CD4-positive, alpha-beta T cell treated with Interleukin-2 at 100 ng/mL for 4 hours (primary cell): ENCODE measurements around the gene MAFG.

Experiments
- DNase-seq: peaks from one replicate; pipeline ENCODE4 v3.0.0-alpha.2; 2020; ENCODE audit warnings: low spot score

The MAFG gene

DNA sequence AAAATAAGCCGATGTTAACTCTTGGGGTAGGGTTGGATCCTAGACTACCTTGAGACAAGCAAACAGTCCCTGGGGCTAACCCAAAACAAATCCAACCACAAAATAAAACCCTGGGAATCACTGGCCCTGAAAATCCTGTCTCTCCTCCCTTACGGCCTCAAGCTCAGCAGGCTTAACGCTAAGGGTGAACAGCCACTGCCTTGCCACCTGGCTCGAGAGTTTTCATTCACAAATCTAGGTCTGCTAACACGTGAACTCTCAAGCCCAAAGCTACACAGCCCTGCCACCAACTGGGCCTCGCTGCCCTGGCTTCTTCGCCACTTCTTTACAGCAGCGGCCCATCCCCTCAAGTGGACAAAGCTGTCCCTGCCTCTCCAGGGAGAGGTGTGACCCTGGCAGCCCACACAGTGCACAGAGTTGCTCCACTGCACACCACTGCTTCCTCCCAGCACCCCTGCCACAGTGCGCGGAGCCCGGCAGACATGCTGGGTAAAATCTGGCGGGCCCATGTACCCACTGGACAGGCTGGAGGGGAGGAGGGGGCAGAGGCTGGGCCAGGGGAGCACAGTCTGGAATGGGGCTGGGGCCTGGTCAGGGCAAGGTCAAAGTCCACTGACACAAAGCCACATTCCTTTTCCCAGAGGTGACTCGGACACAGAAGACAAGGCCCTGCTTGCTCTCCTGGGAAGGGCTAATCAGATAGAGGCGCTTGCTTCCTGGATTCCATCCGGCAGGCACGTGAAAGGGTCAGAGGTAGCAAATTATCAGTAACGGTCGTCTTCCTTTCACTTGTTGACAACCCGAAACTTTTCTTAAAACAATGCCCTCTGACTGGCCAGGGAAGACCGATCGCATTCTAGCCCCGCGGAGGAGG lies 17.3 kb downstream of the MAFG start:
- DNase-seq = no peak

DNA sequence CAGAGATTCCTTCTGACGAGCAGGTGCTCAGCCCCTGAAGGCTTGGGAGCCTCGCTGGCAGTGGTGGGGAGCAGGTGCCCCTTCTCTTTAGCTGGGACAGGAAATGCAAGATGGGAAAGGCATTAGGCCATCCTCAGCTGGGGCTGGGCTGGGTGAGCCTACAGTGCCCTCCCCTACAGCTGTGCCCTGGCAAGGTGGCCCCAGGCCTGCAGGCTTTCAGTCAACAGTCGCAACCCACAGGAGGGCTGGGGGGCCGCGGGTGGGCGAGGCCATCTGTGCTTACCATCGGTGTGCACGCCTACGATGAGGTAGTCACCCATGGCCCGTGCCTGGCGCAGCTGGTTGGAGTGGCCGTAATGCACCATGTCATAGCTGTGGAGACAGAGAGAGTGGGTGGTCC lies 18.3 kb downstream of the MAFG start:
- DNase-seq = no peak

DNA sequence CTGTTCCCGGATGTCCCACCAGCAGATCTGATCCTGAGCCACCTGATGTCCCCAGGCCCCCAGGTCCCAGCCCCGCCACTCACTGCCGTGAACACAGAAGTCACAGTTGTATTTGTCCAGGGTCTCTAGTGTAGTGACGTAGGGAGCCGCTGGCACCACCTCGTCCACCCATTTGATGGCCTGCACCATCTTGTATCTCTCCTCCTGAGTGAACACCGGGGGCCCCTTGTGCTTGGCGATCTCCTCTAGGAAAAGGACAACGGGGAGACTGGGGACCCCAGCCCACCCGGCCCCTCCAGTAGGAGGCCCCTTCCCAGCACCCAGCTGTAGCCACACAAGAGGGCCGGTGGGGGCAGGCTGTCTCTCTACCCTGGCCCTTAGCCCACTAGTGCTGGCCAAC lies 18.7 kb downstream of the MAFG start:
- DNase-seq = no peak

- no peak for DNase-seq
Measured at GRCh38 chr17:81907219-81908145, 20.1 kb downstream of the MAFG start.

- DNase-seq = no peak
Measured at GRCh38 chr17:81906476-81907218, 20.9 kb downstream of the MAFG start.

- no peak for DNase-seq
Measured at GRCh38 chr17:81905993-81906392, 21.5 kb downstream of the MAFG start.

GRCh38 chr17:81905424-81905875 lies 22.1 kb downstream of the MAFG start:
- DNase-seq = no peak

DNA sequence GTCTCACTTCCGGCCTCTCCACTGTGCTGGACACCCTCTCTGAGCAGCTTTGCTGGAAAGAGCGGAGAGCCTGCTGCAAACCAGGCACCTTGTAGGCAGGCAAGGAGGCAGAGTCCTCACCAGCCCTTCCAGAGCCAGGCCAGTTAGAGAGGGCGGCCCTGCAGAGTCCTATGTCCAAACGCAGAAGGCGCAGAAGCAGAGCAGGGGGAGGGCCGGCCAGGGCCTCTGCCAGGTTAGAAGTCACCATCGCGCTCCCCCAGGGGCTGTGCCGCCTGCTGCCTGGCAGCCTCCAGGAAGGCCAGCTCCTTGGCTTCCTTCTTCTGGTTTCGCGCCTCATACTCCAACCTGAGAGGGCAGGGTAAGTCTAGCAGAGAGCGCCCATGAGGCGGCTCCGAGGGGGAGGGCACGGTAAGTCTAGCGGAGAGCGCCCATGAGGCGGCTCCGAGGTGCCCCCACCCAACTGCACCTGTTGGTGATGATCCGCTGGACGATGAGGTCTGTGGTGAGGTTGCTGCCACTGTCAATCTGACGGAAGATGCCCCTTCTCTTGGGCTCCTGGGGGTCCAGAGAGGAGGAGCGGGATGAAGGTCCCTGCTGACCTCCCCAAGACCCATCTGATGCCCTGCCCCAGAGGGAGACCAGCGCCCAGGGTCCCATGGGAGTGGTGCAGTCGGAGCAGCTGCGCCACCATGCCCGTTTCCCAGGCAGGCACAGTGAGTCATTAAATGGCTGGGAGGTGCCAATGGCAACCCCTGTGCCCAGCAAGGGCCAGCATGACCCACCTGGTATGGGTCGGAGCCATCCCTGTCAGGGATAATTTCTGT lies 22.7 kb downstream of the MAFG start:
- DNase-seq = no peak

DNA sequence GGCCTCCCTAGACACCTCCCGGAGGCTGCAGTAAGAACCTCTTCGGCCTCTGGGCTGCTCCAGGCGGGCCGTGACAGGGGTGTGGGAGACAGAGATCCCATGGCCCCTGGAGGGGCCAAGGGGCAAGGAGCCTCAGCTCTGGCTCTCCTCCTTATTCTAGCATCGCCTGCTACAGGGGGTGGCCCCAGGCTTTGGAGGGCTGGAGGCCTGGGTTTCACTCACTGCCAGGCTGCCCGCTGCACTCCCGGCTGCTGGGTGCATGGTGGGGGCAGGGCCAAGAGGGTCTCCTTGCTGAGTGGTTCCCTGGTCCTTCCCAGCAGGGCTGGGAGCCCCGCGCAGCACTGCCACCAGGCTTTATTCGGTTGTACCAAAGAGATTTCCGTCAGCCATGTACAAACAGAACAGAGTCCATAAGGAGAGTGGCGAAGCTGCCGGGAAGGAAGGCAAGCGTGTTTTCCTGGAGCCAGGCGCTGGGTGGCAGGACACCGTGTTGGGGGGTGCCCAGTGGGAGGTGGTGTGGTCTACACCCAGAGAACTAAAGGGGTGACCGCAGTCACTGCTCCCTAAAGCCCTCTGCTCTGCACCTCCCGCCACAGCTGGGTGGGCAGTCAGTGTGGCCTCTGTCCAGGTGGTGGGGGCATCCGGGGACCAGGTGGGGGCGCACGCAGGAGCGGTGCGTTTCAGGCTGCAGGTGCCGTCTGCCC lies 23.5 kb downstream of the MAFG start:
- DNase-seq = no peak

DNA sequence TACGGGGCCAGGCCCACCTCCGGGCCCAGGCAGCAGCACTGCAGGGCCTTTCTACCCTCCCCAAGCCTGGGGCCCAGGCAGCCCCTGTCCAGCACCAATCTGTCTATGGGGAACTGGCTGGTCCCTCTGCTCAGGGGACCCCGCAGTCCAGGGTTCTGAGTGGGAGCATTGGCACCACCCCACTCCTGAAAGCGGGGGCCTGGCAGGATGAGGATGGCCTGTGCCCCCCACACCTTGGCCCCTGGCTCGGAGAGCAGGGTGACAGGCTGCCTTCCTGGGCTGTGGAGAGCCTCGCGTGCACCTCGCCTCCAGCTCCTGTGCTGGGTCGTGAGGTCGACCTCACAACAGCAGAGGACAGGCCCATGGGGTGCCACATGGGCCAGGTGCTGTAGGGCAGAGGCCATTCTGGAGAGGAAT lies 24.1 kb downstream of the MAFG start:
- DNase-seq = no peak

DNA sequence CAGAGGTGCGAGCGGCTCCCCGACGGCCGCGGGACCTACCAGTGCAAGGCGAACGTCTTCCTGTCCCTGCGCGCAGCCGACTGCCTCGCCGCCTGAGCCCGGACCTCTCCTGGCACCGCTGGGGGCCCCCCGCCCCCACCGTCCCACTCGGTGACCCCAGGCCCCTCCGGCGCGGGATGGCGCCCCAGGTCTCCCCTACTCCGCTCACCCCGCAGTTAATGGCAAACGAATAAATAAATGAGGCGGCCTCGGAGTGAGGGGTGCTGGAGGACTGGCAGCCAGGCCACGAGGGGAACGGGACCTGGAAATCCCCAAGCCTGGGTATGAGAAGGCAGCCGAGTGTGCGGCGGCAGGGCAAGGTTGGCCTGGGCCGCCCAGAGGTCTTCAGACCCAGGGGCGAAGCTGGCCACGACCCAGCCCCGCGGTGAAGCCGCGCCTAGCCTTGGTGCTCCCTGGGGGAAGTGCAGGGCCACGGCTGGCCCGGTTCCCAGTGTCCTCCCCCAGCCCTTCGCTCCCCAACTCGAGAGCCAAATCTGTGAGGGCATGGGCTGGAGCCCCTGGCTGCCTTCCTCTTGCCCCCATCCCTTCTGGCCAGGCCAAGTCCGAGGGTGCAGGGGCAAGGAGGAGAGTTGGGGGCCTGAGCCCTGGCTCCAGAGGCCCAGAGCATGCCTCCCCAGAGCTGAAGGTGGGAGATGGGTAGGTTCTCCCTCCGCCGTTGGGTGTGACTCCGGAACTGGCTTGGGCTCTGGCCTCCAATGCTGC lies 24.7 kb downstream of the MAFG start:
- DNase-seq = no peak

DNA sequence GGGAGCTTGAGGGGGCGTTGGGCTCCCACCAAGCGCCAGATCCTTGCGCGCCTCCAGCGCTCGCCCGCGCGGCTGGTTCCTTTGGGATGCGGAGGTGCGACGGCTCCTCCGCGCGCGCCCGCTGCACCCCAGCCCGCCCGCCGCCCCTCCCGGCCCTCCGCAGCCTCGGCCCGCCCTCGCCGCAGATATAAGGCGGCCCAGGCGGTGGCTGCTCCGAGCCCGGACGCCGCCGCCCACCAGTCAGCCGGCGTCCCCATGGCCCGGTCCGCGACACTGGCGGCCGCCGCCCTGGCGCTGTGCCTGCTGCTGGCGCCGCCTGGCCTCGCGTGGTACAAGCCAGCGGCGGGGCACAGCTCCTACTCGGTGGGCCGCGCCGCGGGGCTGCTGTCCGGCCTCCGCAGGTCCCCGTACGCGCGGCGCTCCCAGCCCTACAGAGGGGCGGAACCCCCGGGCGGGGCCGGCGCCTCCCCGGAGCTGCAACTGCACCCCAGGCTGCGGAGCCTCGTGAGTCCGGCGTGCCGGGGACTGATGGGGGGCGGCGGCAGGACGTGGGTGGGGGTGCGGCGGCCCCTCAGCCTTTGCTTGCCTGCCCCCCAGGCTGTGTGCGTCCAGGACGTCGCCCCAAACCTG lies 25.4 kb downstream of the MAFG start, which contains the start of gene NPB:
NPB (plus strand) TSS at position 216 of the 630 bp plus-strand sequence; CDS start at position 256, 40 bp downstream.
- DNase-seq = no peak

- DNase-seq = no peak
Measured at GRCh38 chr17:81901167-81902022, 26.1 kb downstream of the MAFG start.

GRCh38 chr17:81900181-81900820 lies 27.2 kb downstream of the MAFG start:
- no peak for DNase-seq

GRCh38 chr17:81899514-81900166 lies 27.9 kb downstream of the MAFG start:
- DNase-seq = no peak

GRCh38 chr17:81898885-81899284 lies 28.6 kb downstream of the MAFG start:
- DNase-seq = no peak
